GM19240 (cell line): Measurements from ENCODE around the gene NDUFS7.

Source experiments
- DNase-seq: peaks from one replicate; pipeline ENCODE4 v3.0.0; 2011; ENCODE audit warnings: low spot score; ENCODE audit not compliant: insufficient read length

The NDUFS7 gene

GRCh38 chr19:1364070-1364704 lies 19.5 kb upstream of the NDUFS7 start:
- DNase-seq: no peak

- no peak for DNase-seq
These were observed 18.1 kb upstream of the NDUFS7 start for GRCh38 chr19:1365319-1366269.

- DNase-seq: no peak
These were observed 17.4 kb upstream of the NDUFS7 start for GRCh38 chr19:1366296-1366695.

- no peak for DNase-seq
These were observed 16.5 kb upstream of the NDUFS7 start for GRCh38 chr19:1366899-1367870.

GRCh38 chr19:1369214-1369805 lies 14.4 kb upstream of the NDUFS7 start:
- no peak for DNase-seq

- no peak for DNase-seq
These were observed 12.9 kb upstream of the NDUFS7 start for GRCh38 chr19:1370579-1371361.

GRCh38 chr19:1373042-1373533 lies 10.6 kb upstream of the NDUFS7 start:
- no peak for DNase-seq

GRCh38 chr19:1373534-1374249 lies 10.0 kb upstream of the NDUFS7 start:
- no peak for DNase-seq

- DNase-seq: no peak
These were observed 9.5 kb upstream of the NDUFS7 start for GRCh38 chr19:1374250-1374577.

- no peak for DNase-seq
These were observed 7.3 kb upstream of the NDUFS7 start for GRCh38 chr19:1376415-1376805.

GRCh38 chr19:1377176-1377964 lies 6.3 kb upstream of the NDUFS7 start:
- no peak for DNase-seq

GRCh38 chr19:1377965-1378785 lies 5.5 kb upstream of the NDUFS7 start:
- no peak for DNase-seq

GRCh38 chr19:1379126-1379905 lies 4.4 kb upstream of the NDUFS7 start:
- no peak for DNase-seq

GRCh38 chr19:1379961-1380489 lies 3.7 kb upstream of the NDUFS7 start:
- no peak for DNase-seq

- DNase-seq: no peak
These were observed 1.5 kb upstream of the NDUFS7 start for GRCh38 chr19:1382250-1382649.

- no peak for DNase-seq
These were observed 743 bp upstream of the NDUFS7 start for GRCh38 chr19:1383017-1383311.

GRCh38 chr19:1384085-1384462 lies 367 bp downstream of the NDUFS7 start:
- no peak for DNase-seq
